ENCODE results near the gene JMJD7.
A peak's percentile ranks its signal among the peaks of the same experiment; 100 is the strongest.

JMJD7 gene

GRCh38 chr15:41849861-41850260 lies 22.0 kb downstream of the JMJD7 start:
- DNase-seq (ENCODE audit: low read depth in 2 of 2): no peak
- no peak overlapping the region for H3K4me3 ChIP-seq (replicated peaks in 1 of 2; ENCODE audit: low read depth in 2 of 2, low read length in 2 of 2)
- TF ChIP-seq CTCF (IDR thresholded peaks at IDR 0.05; ENCODE audit: low read depth, low read length): no peak

DNA sequence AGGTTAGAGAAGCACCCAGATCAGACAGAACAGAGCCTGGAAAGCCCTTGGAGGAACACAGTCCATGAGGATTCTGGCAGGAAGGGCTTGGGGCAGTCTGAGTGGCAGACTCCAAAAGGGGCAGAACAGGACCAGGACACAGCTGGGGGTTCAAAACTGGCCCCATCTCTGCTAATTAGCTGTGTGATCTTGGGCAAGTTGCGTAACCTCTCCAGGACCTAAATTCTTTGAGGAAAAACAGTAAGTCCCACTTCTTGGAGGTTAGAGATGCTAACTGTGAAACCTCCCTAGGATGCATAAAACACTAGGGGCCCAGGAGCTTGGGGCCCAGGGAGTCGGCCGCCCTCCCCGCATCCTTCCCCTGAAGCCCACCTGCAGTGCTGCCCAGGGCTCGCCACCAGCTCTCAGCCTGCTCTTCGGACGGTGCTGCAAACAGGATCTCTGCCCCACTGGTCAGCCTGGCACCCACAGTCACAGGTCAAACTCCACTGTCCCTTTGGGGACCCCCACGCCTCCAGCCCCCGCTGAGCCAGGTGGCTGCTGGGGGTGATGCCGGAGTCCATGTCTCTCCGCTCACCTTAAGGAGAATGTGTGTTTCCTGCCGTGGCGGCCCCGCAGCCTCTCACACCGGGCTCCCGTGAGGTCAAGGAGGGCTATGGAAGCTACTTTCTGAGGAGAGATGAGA lies 22.7 kb downstream of the JMJD7 start:
- DNase-seq (ENCODE audit: low read depth in 2 of 2): no peak
- TF ChIP-seq CTCF (IDR thresholded peaks at IDR 0.05; ENCODE audit: low read depth, low read length): no peak
- no peak overlapping the region for H3K4me3 ChIP-seq (replicated peaks in 1 of 2; ENCODE audit: low read depth in 2 of 2, low read length in 2 of 2)

- peak in 1 of 2 donors; percentile 17 for DNase-seq (ENCODE audit: low read depth in 2 of 2)
- no peak overlapping the region for H3K4me3 ChIP-seq (replicated peaks in 1 of 2; ENCODE audit: low read depth in 2 of 2, low read length in 2 of 2)
- TF ChIP-seq CTCF (IDR thresholded peaks at IDR 0.05; ENCODE audit: low read depth, low read length): no peak
Measured at GRCh38 chr15:41851167-41851523, 23.3 kb downstream of the JMJD7 start.

DNA sequence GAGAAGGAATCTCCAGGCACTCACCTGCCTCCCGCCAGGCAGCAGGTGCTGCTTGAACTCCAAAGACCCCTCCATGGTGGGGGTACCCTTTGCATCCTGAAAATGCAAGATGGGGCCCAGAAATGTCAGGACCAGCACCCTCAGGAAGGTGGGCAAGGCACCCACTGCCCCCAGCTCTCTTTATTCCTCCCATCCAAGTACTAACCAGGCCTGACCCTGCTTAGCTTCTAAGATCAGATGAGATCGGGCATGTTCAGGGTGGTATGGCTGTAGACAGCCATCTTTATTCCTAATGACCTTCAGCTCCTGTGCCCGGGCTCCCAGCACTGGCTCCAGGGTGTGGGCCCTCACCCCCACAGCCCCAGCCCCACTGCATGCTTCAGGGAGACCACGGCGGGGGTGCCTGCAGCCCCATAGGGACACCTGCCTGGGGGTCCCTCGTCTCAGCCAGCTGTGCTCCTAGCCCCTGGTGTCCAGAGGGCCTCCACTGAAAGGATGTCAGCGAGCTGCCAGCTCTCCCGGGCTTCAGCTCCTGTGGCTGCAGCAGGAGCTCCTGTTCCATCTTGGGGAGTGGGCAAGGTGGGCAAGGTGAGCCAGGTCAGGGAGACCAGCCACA lies 24.0 kb downstream of the JMJD7 start:
- H3K4me3 ChIP-seq (replicated peaks in 1 of 2; ENCODE audit: low read depth in 2 of 2, low read length in 2 of 2): no peak overlapping the region
- TF ChIP-seq CTCF (IDR thresholded peaks at IDR 0.05; ENCODE audit: low read depth, low read length): no peak
- DNase-seq (ENCODE audit: low read depth in 2 of 2): no peak

DNA sequence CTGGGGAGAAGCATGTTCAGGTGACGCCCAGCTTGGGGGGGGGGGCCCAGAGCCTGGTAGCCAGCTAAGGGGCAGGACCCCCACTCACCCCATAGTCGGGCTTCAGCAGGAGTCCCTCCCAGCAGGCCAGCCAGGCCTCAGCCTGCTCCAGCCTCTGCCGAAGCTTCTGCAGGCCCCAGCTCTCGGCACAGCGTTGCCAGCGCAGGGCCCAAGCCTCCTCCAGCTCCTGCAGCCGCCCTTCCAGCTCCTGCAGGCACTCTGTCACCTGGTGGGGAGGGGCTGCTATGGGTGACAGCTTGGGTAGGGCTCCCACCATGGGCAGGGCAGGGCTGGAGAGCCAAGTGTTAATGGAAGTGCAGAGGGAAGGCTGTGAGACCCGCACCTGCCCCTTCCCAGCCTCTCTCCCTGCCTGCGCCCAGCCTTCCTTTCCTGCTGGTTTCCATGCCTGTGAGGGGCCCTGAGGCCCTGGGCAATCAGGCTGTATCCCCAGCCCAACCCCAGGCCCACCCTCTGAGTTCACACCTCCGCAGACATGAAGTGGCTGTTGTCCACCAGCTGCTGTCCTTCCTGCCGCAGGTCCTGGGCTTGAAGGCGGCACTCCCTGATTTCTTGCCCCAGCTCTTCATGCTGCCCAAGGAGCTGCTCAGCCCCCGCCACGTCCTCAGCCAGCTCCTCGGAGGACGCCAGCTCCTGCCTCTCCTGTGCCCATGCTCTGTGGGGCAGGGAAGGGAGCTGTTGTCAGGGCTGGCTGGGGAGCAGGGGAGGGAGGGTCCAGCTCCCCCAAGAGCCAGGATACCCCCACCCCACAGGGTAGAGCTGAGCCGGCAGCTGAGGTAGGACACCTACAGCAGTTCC lies 25.1 kb downstream of the JMJD7 start:
- no peak for TF ChIP-seq CTCF (IDR thresholded peaks at IDR 0.05; ENCODE audit: low read depth, low read length)
- H3K4me3 ChIP-seq (replicated peaks in 1 of 2; ENCODE audit: low read depth in 2 of 2, low read length in 2 of 2): no peak overlapping the region
- no peak for DNase-seq (ENCODE audit: low read depth in 2 of 2)

DNA sequence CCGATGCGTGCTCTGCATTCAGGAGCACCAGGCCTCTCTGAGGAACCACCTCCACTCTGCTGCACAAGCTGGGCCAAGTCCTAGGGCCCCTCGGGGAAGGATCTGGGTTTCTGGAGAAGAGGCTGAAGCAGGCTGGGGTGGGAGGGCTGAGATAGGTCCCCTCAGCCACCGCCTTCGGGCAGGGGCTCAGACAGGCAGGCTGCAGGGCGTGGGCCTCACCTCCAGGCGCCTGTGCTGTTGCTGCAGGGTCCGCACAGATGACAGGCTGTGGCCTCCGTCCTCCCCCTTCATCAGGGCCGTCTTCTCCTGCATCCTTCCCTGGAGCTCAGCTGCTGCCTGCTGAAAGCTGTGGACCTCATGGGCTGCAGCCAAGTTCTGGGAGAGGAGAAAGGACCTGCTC lies 25.9 kb downstream of the JMJD7 start:
- no peak overlapping the region for H3K4me3 ChIP-seq (replicated peaks in 1 of 2; ENCODE audit: low read depth in 2 of 2, low read length in 2 of 2)
- no peak for DNase-seq (ENCODE audit: low read depth in 2 of 2)
- no peak for TF ChIP-seq CTCF (IDR thresholded peaks at IDR 0.05; ENCODE audit: low read depth, low read length)

Data from cardiac fibroblast (primary cell).